WTC11 (cell line): ENCODE data around the gene PDLIM7. TPM values are rescaled to one million over a fixed set of nuclear protein-coding genes. Genes with fewer than 3 reads are reported as not detected.

Experiments used
- ATAC-seq: fragments of 200-7000 bp; cut with Tn5 transposase; 2 replicates; pipeline ENCODE4 v1.10.0; 2021; ENCODE audit warnings: mild to moderate bottlenecking, moderate library complexity
- CTCF ChIA-PET: fragments of 300-600 bp; sonication (Branson Sonifier 250); formaldehyde crosslinking; loops from one replicate; lab custom pipeline; 2021; ENCODE audit warnings: antibody characterized with exemption; lab: Charles Lee
- POLR2A ChIA-PET: fragments of 350-600 bp; sonication (Branson Sonifier 250); formaldehyde crosslinking; loops from one replicate; lab custom pipeline; 2021; ENCODE audit warnings: antibody characterized with exemption; lab: Charles Lee
- DNase-seq: peaks from one replicate; pipeline ENCODE4 v3.0.0; 2021; ENCODE audit warnings: low spot score
- H3K27ac Mint-ChIP-seq: 2 replicates; pipeline ENCODE4 v1.8.0; 2021; ENCODE audit warnings: mixed read lengths
- H3K27me3 Mint-ChIP-seq: 2 replicates; pipeline ENCODE4 v1.8.0; 2021; ENCODE audit warnings: low read depth, mild to moderate bottlenecking, moderate library complexity, mixed read lengths
- H3K36me3 Mint-ChIP-seq: 2 replicates; pipeline ENCODE4 v1.8.0; 2021; ENCODE audit warnings: mixed read lengths
- H3K4me1 Mint-ChIP-seq: 2 replicates; pipeline ENCODE4 v1.8.0; 2022; ENCODE audit warnings: mixed read lengths
- H3K4me3 Mint-ChIP-seq: 2 replicates; pipeline ENCODE4 v1.8.0; 2021; ENCODE audit warnings: mild to moderate bottlenecking, moderate library complexity, mixed read lengths
- H3K9me3 Mint-ChIP-seq: 2 replicates; pipeline ENCODE4 v1.8.0; 2021; ENCODE audit warnings: mixed read lengths
- ARID4B ChIP-seq: sonication (generic); formaldehyde crosslinking; IDR thresholded peaks from 2 replicates; pipeline ENCODE4 v1.8.0; 2023; ENCODE audit warnings: missing genetic modification reagents, mild to moderate bottlenecking, borderline replicate concordance
- ATF1 ChIP-seq: sonication (generic); formaldehyde crosslinking; IDR thresholded peaks from 2 replicates; pipeline ENCODE4 v1.8.1; 2023; ENCODE audit warnings: mild to moderate bottlenecking, moderate library complexity, missing genetic modification reagents
- ATF3 ChIP-seq: sonication (generic); formaldehyde crosslinking; conservative IDR thresholded peaks from 2 replicates; pipeline ENCODE4 v1.8.1; 2022; ENCODE audit warnings: mild to moderate bottlenecking, missing genetic modification reagents
- ATF6 ChIP-seq: sonication (generic); formaldehyde crosslinking; IDR thresholded peaks from 2 replicates; pipeline ENCODE4 v1.8.1; 2023; ENCODE audit warnings: mild to moderate bottlenecking, missing genetic modification reagents
- CBFB ChIP-seq: sonication (generic); formaldehyde crosslinking; IDR thresholded peaks from 2 replicates; pipeline ENCODE4 v1.8.1; 2022; ENCODE audit warnings: mild to moderate bottlenecking, low read depth, missing genetic modification reagents
- E2F4 ChIP-seq: sonication (generic); formaldehyde crosslinking; IDR thresholded peaks from 2 replicates; pipeline ENCODE4 v1.8.1; 2022; ENCODE audit warnings: low read depth, mild to moderate bottlenecking, moderate library complexity, missing genetic modification reagents, borderline replicate concordance
- E2F5 ChIP-seq: sonication (generic); formaldehyde crosslinking; IDR thresholded peaks from 2 replicates; pipeline ENCODE4 v1.8.1; 2022; ENCODE audit warnings: mild to moderate bottlenecking, moderate library complexity, missing genetic modification reagents
- EMX1 ChIP-seq: fragments of 250-450 bp; sonication (Bioruptor Pico); IDR thresholded peaks from 2 replicates; pipeline ENCODE4 v1.8.0; 2021; ENCODE audit warnings: mild to moderate bottlenecking
- FOXK1 ChIP-seq: sonication (generic); formaldehyde crosslinking; IDR thresholded peaks from 2 replicates; pipeline ENCODE4 v1.8.0; 2022; ENCODE audit warnings: mild to moderate bottlenecking, moderate library complexity, missing genetic modification reagents
- FOXP1 ChIP-seq: sonication (generic); formaldehyde crosslinking; IDR thresholded peaks from 2 replicates; pipeline ENCODE4 v1.8.0; 2022; ENCODE audit warnings: missing genetic modification reagents, mild to moderate bottlenecking, moderate library complexity, borderline replicate concordance
- KAT7 ChIP-seq: sonication (generic); formaldehyde crosslinking; IDR thresholded peaks from 2 replicates; pipeline ENCODE4 v1.8.1; 2023; ENCODE audit warnings: missing genetic modification reagents, mild to moderate bottlenecking, borderline replicate concordance
- NFATC4 ChIP-seq: fragments of 250-450 bp; sonication (Bioruptor Pico); IDR thresholded peaks from 2 replicates; pipeline ENCODE4 v1.9.0; 2021; ENCODE audit warnings: mild to moderate bottlenecking
- NR2C2 ChIP-seq: sonication (generic); formaldehyde crosslinking; IDR thresholded peaks from 2 replicates; pipeline ENCODE4 v1.8.0; 2022; ENCODE audit warnings: mild to moderate bottlenecking, missing genetic modification reagents
- NR3C1 ChIP-seq: sonication (generic); formaldehyde crosslinking; conservative IDR thresholded peaks from 2 replicates; pipeline ENCODE4 v1.8.1; 2023; ENCODE audit warnings: low read depth, mild to moderate bottlenecking, missing genetic modification reagents
- TCF7 ChIP-seq: sonication (generic); formaldehyde crosslinking; IDR thresholded peaks from 2 replicates; pipeline ENCODE4 v1.8.0; 2022; ENCODE audit warnings: mild to moderate bottlenecking, low read depth, missing genetic modification reagents, moderate library complexity
- TEAD4 ChIP-seq: sonication (generic); formaldehyde crosslinking; IDR thresholded peaks from 2 replicates; pipeline ENCODE4 v1.8.0; 2022; ENCODE audit warnings: mild to moderate bottlenecking, missing genetic modification reagents
- ZNF416 ChIP-seq: fragments of 250-450 bp; sonication (Bioruptor Pico); IDR thresholded peaks from 2 replicates; pipeline ENCODE4 v1.9.0; 2021; ENCODE audit warnings: mild to moderate bottlenecking, inconsistent platforms
- ZNF425 ChIP-seq: fragments of 250-450 bp; sonication (Bioruptor Pico); conservative IDR thresholded peaks from 2 replicates; pipeline ENCODE4 v1.9.0; 2021; ENCODE audit warnings: mild to moderate bottlenecking
- ZNF512 ChIP-seq: sonication (generic); formaldehyde crosslinking; IDR thresholded peaks from 2 replicates; pipeline ENCODE4 v1.8.1; 2022; ENCODE audit warnings: missing genetic modification reagents, borderline replicate concordance
- total RNA-seq: library from RNA; stranded (reverse); gene quantifications from 3 replicates; pipeline ENCODE4 v1.2.3, GENCODE V29; 2021

PDLIM7 gene
- total RNA-seq, 1 experiment from 2014 or later: 142 TPM

GRCh38 chr5:177455661-177456590 is 41.5 kb downstream of the PDLIM7 start (continued):
- TF ChIP-seq CBFB (CRISPR knock-in tag) (0 out of 2 replicates have a peak, but pooled peaks have one; percentile 7), TCF7 (CRISPR knock-in tag) (no peak), NR3C1 (CRISPR knock-in tag) (no peak)
- TF ChIP-seq, all 79 proteins: peak for 25

GRCh38 chr5:177455036-177455660 is 42.3 kb downstream of the PDLIM7 start:
- H3K27ac Mint-ChIP-seq: no peak overlapping the region
- TF ChIP-seq ZNF512 (no peak), CBFB (CRISPR knock-in tag) (peak; percentile 64; the same call in 1 of the 2 replicates), ZNF425 (CRISPR knock-in tag) (no peak), NFATC4 (CRISPR knock-in tag) (peak; percentile 84), ATF6 (CRISPR knock-in tag) (no peak), KAT7 (CRISPR knock-in tag) (peak; percentile 92; the same call in 1 of the 2 replicates), E2F5 (peak; percentile 92), E2F4 (0 out of 2 replicates have a peak, but pooled peaks have one; percentile 33), ATF3 (CRISPR knock-in tag) (no peak), ATF1 (CRISPR knock-in tag) (peak; percentile 39; the same call in 1 of the 2 replicates), FOXP1 (CRISPR knock-in tag) (peak; percentile 95), FOXK1 (CRISPR knock-in tag) (peak; percentile 85), ZNF416 (CRISPR knock-in tag) (peak; percentile 96), ARID4B (CRISPR knock-in tag) (peak; percentile 48; the same call in 1 of the 2 replicates), TEAD4 (CRISPR knock-in tag) (no peak), EMX1 (CRISPR knock-in tag) (peak; percentile 94), NR2C2 (0 out of 2 replicates have a peak, but pooled peaks have one; percentile 9)

More at GRCh38 chr5:177455036-177455660, 42.3 kb downstream of the PDLIM7 start:
- DNase-seq (peak; percentile 96), ATAC-seq (peak; percentile 45)
- ChIA-PET CTCF (interaction anchor here (0.6 to 7.2 kb wide), 42 partner anchors 10 to 794 kb away, joined by 3 to 175 read pairs (median 7); partner anchors contain the start of genes GRK6, LMAN2, MXD3 and PDLIM7), POLR2A (interaction anchor here (0.7 to 4.1 kb wide), 23 partner anchors 8 to 145 kb away, joined by 3 to 24 read pairs (median 6); partner anchors contain the start of genes GRK6, LMAN2, PDLIM7 and PRR7)
- Mint-ChIP-seq H3K36me3 (peaks cover 11% of the 10 kb centered on the region), H3K9me3 (no peaks in the 10 kb centered on the region), H3K4me1 (peaks cover 34% of the 10 kb centered on the region), H3K27me3 (peaks cover 16% of the 10 kb centered on the region), H3K4me3 (peak overlapping the region; percentile 81)
